Fibroblast of mammary gland (primary cell): ENCODE results near the gene SERINC2.

Experiments
- DNase-seq: peaks from one replicate; pipeline ENCODE4 v3.0.0-alpha.2; 2010; ENCODE audit warnings: low read depth
- H3K4me3 ChIP-seq: 2 replicates; pipeline ENCODE4 v1.5.1; 2011; ENCODE audit warnings: low read depth, mild to moderate bottlenecking, low read length, moderate library complexity; ENCODE audit not compliant: control insufficient read depth
- CTCF ChIP-seq: conservative IDR thresholded peaks from 2 replicates; pipeline ENCODE4 v1.5.1; 2011; ENCODE audit warnings: low read depth, low read length, inconsistent platforms; ENCODE audit not compliant: control insufficient read depth, insufficient read depth

SERINC2 gene

DNA sequence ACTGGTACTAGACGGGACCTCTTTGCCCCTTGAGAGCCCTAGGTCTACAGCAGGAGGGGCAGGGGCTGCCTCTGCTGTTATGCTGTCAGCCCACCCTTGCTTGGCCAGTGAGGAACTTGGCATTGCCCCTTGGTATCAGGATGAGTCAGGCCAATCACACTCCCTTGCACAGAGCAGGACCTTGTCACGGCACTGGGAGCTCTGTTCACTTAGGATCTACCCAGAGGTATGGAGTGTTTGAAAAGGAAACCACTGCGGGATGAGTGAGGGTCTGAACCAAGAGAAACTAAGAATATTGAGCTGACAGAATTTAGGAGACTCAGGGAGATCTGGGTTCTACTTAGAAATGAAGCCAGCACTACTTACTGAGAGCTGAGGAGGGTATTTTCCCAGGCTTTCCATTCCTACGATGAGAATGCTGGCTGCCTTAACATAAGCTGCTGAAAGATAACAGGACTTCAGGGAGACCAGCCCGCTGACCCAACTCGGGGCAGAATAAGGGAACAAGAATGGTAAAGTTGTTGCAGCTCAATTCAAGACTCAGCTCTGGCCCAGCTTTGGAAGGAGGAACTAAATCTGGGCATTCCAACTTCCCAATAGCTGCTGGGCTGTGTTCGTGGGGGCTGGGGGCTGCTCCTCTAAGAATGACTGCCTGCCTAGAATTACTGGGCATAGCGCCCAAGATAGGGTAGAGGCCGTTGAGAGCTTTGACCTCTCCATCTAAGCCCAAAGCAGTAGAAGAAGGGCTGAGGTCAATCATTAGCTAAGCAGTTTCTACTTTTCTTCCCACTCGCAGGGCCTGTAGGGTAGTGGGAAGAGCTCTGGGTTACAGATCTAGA lies 41.7 kb upstream of the SERINC2 start:
- no peak for TF ChIP-seq CTCF
- peak overlapping the region; percentile 24 for H3K4me3 ChIP-seq
- DNase-seq = no peak

- H3K4me3 ChIP-seq = peak overlapping the region; percentile 24
- no peak for TF ChIP-seq CTCF
- DNase-seq = no peak
Observed at GRCh38 chr1:31372051-31372450, 41.0 kb upstream of the SERINC2 start.

- DNase-seq = no peak
- H3K4me3 ChIP-seq = peak overlapping the region; percentile 33
- no peak for TF ChIP-seq CTCF
Observed at GRCh38 chr1:31372751-31373055, 40.3 kb upstream of the SERINC2 start.

DNA sequence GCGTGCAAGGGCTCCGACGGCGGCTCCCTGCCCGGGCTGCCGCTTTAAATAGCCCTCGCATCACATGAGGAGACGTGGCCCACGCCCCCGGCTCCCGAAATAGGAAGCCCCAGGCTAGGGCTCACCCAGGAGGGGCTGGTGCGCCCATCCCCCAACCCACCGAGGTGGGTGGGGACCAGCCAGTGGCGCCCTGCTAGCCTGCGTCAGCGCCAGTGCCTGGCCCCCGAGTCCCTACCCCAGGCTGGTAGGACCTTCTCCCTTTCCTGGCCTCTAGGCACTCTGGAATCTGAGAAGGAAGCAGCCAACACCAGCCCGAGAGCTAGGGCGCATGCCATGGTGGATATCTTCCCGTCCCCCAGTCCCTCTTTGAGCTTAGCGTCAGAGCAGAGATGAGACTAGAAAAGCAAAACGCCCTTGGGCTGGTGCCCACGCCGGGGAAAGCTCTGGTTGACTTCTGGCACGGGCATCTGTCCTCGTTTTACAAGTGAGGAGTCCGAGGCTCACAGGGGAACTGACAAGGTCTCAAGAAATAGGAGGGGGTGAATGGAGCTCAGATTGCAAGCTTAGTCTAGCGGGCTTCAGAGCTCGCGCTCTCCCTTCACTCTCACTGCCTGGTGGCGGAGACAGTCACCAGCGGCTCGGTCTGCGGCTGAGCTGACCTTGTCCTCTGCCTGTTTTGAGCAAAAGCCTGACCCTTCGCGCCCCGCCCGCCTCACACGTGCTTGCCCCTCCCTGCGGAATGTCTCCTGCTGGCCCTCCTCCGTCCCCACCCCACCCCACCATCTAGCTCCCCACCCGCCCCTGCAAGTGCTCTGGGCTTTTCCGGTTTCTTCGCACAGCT lies 39.7 kb upstream of the SERINC2 start, which contains the start of gene FABP3:
Gene FABP3, minus strand, starts transcription at position 21 of the 841 bp plus-strand sequence. CDS start 62 bp downstream, outside the sequence.
- H3K4me3 ChIP-seq = peak within 1 kb of the TSS; percentile 33
- DNase-seq = peak; percentile 64
- TF ChIP-seq CTCF = no peak

GRCh38 chr1:31373897-31374486 lies 39.0 kb upstream of the SERINC2 start:
- TF ChIP-seq CTCF = no peak
- H3K4me3 ChIP-seq = no peak overlapping the region
- no peak for DNase-seq

DNA sequence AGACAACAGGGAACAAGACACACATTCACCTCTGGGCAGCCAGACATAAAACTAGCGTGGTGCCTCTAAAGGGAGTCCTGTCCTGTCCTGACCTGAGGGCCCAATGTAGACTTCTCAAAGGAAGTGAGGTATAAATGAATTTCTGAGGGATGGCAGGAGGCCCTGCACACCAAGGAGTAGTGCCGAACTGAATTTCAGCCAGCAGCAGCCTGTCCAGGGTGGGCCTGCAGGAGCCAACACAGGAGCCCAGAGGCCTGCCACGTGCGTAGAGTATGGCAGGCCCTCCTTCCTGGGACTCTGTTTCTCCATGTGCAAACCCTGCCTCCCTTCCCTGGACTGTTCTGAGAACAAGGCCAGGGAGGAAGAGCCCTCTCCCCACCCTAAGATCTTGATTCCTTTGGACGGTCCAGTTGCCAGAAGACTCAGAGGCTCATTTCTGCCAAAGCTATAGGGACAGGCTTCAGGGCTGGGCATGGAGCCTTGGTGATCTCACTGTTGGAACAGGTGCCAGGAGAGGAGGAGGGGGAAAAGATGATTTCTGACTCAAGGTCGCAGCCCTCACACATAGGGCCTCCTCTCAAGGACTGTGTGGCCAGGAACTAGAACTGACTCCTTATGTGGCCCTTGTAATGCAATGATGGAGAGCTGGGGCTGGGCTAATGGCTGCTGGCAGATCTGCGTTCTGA lies 38.4 kb upstream of the SERINC2 start:
- no peak for TF ChIP-seq CTCF

More for the DNA sequence above, 38.4 kb upstream of the SERINC2 start:
- peak; percentile 92 for DNase-seq
- no peak overlapping the region for H3K4me3 ChIP-seq
